A172 (cell line): Measurements from ENCODE around the gene C1orf174. TPM values are rescaled to one million over a fixed set of nuclear protein-coding genes. Genes with fewer than 3 reads are reported as not detected.

Experiments
- DNase-seq: peaks from one replicate; pipeline ENCODE4 v3.0.0-alpha.2; 2015; ENCODE audit warnings: low spot score
- total RNA-seq: library from RNA; depleted of rRNA; stranded (reverse); fragments of >200 nt; shearing (Covaris generic); gene quantifications from 2 replicates; pipeline ENCODE4 v1.2.3, GENCODE V29; 2014

C1orf174 gene
- total RNA-seq, 1 experiment from 2014 or later: 28.6 TPM

GRCh38 chr1:3871451-3871805 lies 28.6 kb downstream of the C1orf174 start:
- no peak for DNase-seq

GRCh38 chr1:3869751-3870301 lies 30.2 kb downstream of the C1orf174 start:
- peak; percentile 78 for DNase-seq

- no peak for DNase-seq
Observed at GRCh38 chr1:3868464-3869006, 31.5 kb downstream of the C1orf174 start.

- no peak for DNase-seq
Observed at GRCh38 chr1:3865606-3866160, 34.4 kb downstream of the C1orf174 start.

GRCh38 chr1:3864884-3865283 lies 35.2 kb downstream of the C1orf174 start:
- no peak for DNase-seq

GRCh38 chr1:3863231-3863935 lies 36.7 kb downstream of the C1orf174 start:
- no peak for DNase-seq

GRCh38 chr1:3858231-3858981 lies 41.7 kb downstream of the C1orf174 start:
- no peak for DNase-seq

GRCh38 chr1:3857791-3858129 lies 42.3 kb downstream of the C1orf174 start:
- no peak for DNase-seq

- peak; percentile 78 for DNase-seq
Observed at GRCh38 chr1:3856923-3857790, 42.9 kb downstream of the C1orf174 start, which contains the start of the genes CEP104 and DFFB. TSS of gene CEP104 (minus strand) at chr1:3857211. CDS start at chr1:3852407, 4,804 bp downstream. TSS of gene DFFB (plus strand) at chr1:3857476. CDS start at chr1:3857604, 128 bp downstream.

- no peak for DNase-seq
Observed at GRCh38 chr1:3852711-3853485, 47.2 kb downstream of the C1orf174 start.

GRCh38 chr1:3852091-3852490 lies 48.0 kb downstream of the C1orf174 start:
- no peak for DNase-seq

- no peak for DNase-seq
Observed at GRCh38 chr1:3851292-3851691, 48.8 kb downstream of the C1orf174 start.

GRCh38 chr1:3850857-3851256 lies 49.2 kb downstream of the C1orf174 start:
- DNase-seq: no peak

- no peak for DNase-seq
Observed at GRCh38 chr1:3847081-3847480, 53.0 kb downstream of the C1orf174 start.

GRCh38 chr1:3846541-3846940 lies 53.5 kb downstream of the C1orf174 start:
- DNase-seq: no peak

GRCh38 chr1:3842912-3843311 lies 57.2 kb downstream of the C1orf174 start:
- DNase-seq: no peak

GRCh38 chr1:3841491-3841890 lies 58.6 kb downstream of the C1orf174 start:
- no peak for DNase-seq
